Liver (tissue), 9 donors: ENCODE results near the gene SCNN1B. TPM values are rescaled to one million over a fixed set of nuclear protein-coding genes. Genes with fewer than 3 reads are reported as not detected.
"Not testable (repeated sequence)": the region's sequence is repeated elsewhere in the genome, so short reads cannot be mapped to it uniquely, and the experiment has no call there.

Source experiments
- DNase-seq: peaks from one replicate; pipeline ENCODE4 v3.0.0-alpha.2; 2017; ENCODE audit warnings: low spot score
- H3K27ac ChIP-seq, 2 donors: one replicate each; pipeline ENCODE4 v1.7.0; 2013; ENCODE audit warnings: inconsistent platforms in 2 of 2, low read length in 2 of 2, control low read depth in 1 of 2, low read depth in 1 of 2, mild to moderate bottlenecking in 1 of 2
- H3K27me3 ChIP-seq, 4 donors: one replicate each; pipeline versions ENCODE4 v1.6.1 to v1.7.0; 2013; ENCODE audit warnings: low read length in 3 of 4, inconsistent platforms in 1 of 4, mild to moderate bottlenecking in 1 of 4, moderate library complexity in 1 of 4; ENCODE audit not compliant: control insufficient read depth in 4 of 4, insufficient read depth in 4 of 4
- H3K36me3 ChIP-seq, 4 donors: one replicate each; pipeline versions ENCODE4 v1.6.1 to v1.7.0; 2013; ENCODE audit warnings: low read length in 3 of 4, mild to moderate bottlenecking in 3 of 4, low read depth in 1 of 4, moderate library complexity in 1 of 4; ENCODE audit not compliant: control insufficient read depth in 4 of 4, insufficient read depth in 3 of 4
- H3K4me1 ChIP-seq, 4 donors: one replicate each; pipeline versions ENCODE4 v1.6.1 to v1.7.0; 2013; ENCODE audit warnings: low read length in 3 of 4, mild to moderate bottlenecking in 3 of 4, moderate library complexity in 1 of 4; ENCODE audit not compliant: control insufficient read depth in 4 of 4, insufficient read depth in 4 of 4
- H3K4me3 ChIP-seq, 3 donors: one replicate each; pipeline versions ENCODE4 v1.6.1 to v1.7.0; 2013; ENCODE audit warnings: low read length in 3 of 3, control low read depth in 1 of 3, low read depth in 1 of 3, mild to moderate bottlenecking in 1 of 3
- H3K9ac ChIP-seq, 2 donors: one replicate each; pipeline ENCODE4 v1.7.0; 2013; ENCODE audit warnings: low read length in 2 of 2, mild to moderate bottlenecking in 2 of 2, moderate library complexity in 2 of 2, control low read depth in 1 of 2, low read depth in 1 of 2
- H3K9me3 ChIP-seq, 4 donors: one replicate each; pipeline versions ENCODE4 v1.6.1 to v1.7.0; 2013; ENCODE audit warnings: low read length in 3 of 4; ENCODE audit not compliant: control insufficient read depth in 4 of 4
- EGR1 ChIP-seq, 2 donors: IDR thresholded peaks; 2 replicates each; pipeline ENCODE4 v1.6.1; 2016 to 2018; ENCODE audit warnings: antibody characterized with exemption in 2 of 2, low read depth in 2 of 2
- FOXA1 ChIP-seq: IDR thresholded peaks from 2 replicates; pipeline ENCODE4 v1.6.1; 2016; ENCODE audit warnings: antibody characterized with exemption
- FOXA2 ChIP-seq: IDR thresholded peaks from 2 replicates; pipeline ENCODE4 v1.6.1; 2016; ENCODE audit warnings: antibody characterized with exemption
- GABPA ChIP-seq, 2 donors: IDR thresholded peaks in 1 of 2; conservative IDR thresholded peaks in 1 of 2; 2 replicates each; pipeline ENCODE4 v1.6.1; 2016; ENCODE audit warnings: antibody characterized with exemption in 2 of 2, mild to moderate bottlenecking in 1 of 2, moderate library complexity in 1 of 2
- HNF4A ChIP-seq, 2 donors: conservative IDR thresholded peaks; 2 replicates each; pipeline ENCODE4 v1.6.1; 2016; ENCODE audit warnings: antibody characterized with exemption in 2 of 2, mild to moderate bottlenecking in 2 of 2
- HNF4G ChIP-seq: IDR thresholded peaks from 2 replicates; pipeline ENCODE4 v1.6.1; 2016; ENCODE audit warnings: antibody characterized with exemption
- JUND ChIP-seq, 2 donors: IDR thresholded peaks; 2 replicates each; pipeline ENCODE4 v1.6.1; 2016; ENCODE audit warnings: antibody characterized with exemption in 2 of 2
- RAD21 ChIP-seq, 2 donors: IDR thresholded peaks; 2 replicates each; pipeline ENCODE4 v1.6.1; 2016; ENCODE audit warnings: antibody characterized with exemption in 2 of 2, mild to moderate bottlenecking in 2 of 2
- RXRA ChIP-seq, 2 donors: IDR thresholded peaks; 2 replicates each; pipeline ENCODE4 v1.6.1; 2017 to 2018; ENCODE audit warnings: antibody characterized with exemption in 2 of 2, mild to moderate bottlenecking in 1 of 2
- YY1 ChIP-seq: IDR thresholded peaks from 2 replicates; pipeline ENCODE4 v1.6.1; 2016; ENCODE audit warnings: antibody characterized with exemption, mild to moderate bottlenecking
- WGBS: extraction: QIAGEN DNeasy Blood & Tissue Kit; methylation state at CpG from one replicate; pipeline ENCODE4 v1.1.7; 2013; 5-methylcytosine and 5-hydroxymethylcytosine counted together
- polyA plus RNA-seq, 2 donors: library from polyadenylated mRNA; stranded (reverse) in 1 of 2; unstranded in 1 of 2; fragments of 200-250 nt in 1 of 2; fragments of >200 nt in 1 of 2; fragmentation: Nextera tagmentation in 1 of 2; extraction: Ambion mirVana in 1 of 2; gene quantifications; one replicate each; pipeline versions ENCODE4 v1.2.1 to v1.2.3, GENCODE V29; 2013 to 2015
- total RNA-seq, 2 donors: library from RNA; depleted of rRNA; stranded (reverse); fragments of >200 nt; gene quantifications; one replicate each; pipeline ENCODE4 v1.2.3, GENCODE V29; 2014
- TF ChIP-seq, protein P1 (sequence below): IDR thresholded peaks from 2 replicates; pipeline ENCODE4 v1.6.1; 2016; ENCODE audit warnings: antibody characterized with exemption
- TF ChIP-seq, protein P2 (sequence below): IDR thresholded peaks from 2 replicates; pipeline ENCODE4 v1.6.1; 2016; ENCODE audit warnings: antibody characterized with exemption
- TF ChIP-seq, protein P3 (sequence below): IDR thresholded peaks from 2 replicates; pipeline ENCODE4 v1.6.1; 2016; ENCODE audit warnings: antibody characterized with exemption, mild to moderate bottlenecking
- donor health status: healthy.
- donor health status: healthy.
- donor health status: healthy.
- donor health status: healthy.
- donor health status: healthy.

Gene SCNN1B
- total and polyA plus RNA-seq, 4 donors, result 0.08 to 0.17 (median 0.14) TPM; not detected in 1

DNA sequence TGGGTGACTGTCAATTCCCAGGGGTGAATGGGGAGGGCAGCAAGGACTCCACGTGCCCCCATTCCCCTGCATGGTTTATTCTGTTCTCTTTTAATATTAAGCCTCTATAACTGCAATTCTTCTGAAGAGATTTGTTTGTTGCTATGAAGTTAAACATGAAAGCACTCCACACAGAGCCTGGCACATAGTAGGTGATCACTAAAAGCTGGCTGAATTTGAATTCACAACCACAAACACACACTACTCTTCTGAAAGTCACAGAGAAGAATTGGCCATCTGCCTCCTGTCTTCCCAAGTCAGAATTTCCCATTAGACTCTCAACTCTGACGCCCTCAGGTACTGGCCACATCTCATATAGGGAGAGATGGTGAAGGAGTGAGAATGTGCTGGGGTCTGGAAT, 95.4 kb downstream of the SCNN1B start (continued):
- no peak for TF ChIP-seq FOXA2
- no peak for TF ChIP-seq FOXA1
- TF ChIP-seq GABPA (IDR thresholded peaks at IDR 0.05 in 1 of 2, conservative IDR thresholded peaks at IDR 0.05 in 1 of 2), result no peak
- TF ChIP-seq RXRA (IDR thresholded peaks at IDR 0.05), result no peak

DNA sequence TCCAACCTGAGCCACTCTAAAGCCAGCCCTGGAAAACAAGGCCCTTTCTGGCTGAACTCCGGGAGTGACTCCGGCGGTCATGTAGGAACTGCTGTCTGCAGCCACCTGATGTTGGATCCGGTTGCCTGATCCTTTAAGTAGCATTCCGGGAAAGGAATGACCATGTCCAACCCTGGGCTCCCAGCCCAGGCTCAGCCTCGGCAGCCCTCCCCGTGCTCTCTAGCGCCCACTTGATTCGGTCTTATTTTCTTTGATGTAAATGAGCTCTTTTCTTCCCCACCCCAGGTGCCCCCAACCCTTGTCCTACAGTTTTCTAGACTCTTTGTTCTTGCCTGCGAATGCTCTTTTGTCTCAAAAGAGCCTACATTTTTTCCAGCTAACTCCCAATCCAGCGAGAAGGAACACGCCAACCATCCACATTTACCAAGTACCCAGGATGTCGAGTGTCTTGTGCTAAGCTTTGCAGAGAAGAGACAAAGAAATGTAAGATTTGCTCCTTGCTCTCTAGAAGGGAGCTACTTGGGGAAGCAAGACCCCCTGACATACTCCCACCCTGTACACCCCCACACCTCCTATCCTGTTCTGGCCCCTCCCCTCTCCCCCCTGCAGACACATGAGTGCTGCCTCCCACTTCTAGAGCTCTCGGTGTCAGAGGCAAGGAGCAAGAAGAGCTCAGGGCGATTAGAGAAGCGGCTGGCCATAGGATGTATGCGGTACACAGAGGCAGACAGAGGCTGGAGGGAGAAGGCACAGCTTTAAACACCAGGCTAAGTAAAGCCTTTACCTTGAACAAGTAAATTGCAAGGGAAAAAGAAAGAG, 97.1 kb downstream of the SCNN1B start:
- no peaks in the 10 kb centered on the region for H3K27me3 ChIP-seq
- no peak overlapping the region for H3K4me3 ChIP-seq
- no peaks in the 10 kb centered on the region for H3K9me3 ChIP-seq
- H3K27ac ChIP-seq, result no peak overlapping the region
- DNase-seq, result no peak
- H3K4me1 ChIP-seq, result no peaks in the 10 kb centered on the region
- H3K9ac ChIP-seq, result no peak overlapping the region
- TF ChIP-seq HNF4A (conservative IDR thresholded peaks at IDR 0.05), result no peak
- no peak for TF ChIP-seq YY1
- TF ChIP-seq, protein P1, sequence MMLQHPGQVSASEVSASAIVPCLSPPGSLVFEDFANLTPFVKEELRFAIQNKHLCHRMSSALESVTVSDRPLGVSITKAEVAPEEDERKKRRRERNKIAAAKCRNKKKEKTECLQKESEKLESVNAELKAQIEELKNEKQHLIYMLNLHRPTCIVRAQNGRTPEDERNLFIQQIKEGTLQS, result no peak
- TF ChIP-seq, protein P2, sequence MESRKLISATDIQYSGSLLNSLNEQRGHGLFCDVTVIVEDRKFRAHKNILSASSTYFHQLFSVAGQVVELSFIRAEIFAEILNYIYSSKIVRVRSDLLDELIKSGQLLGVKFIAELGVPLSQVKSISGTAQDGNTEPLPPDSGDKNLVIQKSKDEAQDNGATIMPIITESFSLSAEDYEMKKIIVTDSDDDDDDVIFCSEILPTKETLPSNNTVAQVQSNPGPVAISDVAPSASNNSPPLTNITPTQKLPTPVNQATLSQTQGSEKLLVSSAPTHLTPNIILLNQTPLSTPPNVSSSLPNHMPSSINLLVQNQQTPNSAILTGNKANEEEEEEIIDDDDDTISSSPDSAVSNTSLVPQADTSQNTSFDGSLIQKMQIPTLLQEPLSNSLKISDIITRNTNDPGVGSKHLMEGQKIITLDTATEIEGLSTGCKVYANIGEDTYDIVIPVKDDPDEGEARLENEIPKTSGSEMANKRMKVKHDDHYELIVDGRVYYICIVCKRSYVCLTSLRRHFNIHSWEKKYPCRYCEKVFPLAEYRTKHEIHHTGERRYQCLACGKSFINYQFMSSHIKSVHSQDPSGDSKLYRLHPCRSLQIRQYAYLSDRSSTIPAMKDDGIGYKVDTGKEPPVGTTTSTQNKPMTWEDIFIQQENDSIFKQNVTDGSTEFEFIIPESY, result no peak
- no peak for TF ChIP-seq EGR1 (IDR thresholded peaks at IDR 0.05; ENCODE audit: low read depth in 2 of 2)
- TF ChIP-seq HNF4G, result no peak
- no peak for TF ChIP-seq JUND (IDR thresholded peaks at IDR 0.05)
- WGBS, result 91% methylated on average over 17 of the region's 17 CpGs
- H3K36me3 ChIP-seq, result peaks cover 6 to 64% (median 33%) of the 10 kb centered on the region in 4 donors

DNA sequence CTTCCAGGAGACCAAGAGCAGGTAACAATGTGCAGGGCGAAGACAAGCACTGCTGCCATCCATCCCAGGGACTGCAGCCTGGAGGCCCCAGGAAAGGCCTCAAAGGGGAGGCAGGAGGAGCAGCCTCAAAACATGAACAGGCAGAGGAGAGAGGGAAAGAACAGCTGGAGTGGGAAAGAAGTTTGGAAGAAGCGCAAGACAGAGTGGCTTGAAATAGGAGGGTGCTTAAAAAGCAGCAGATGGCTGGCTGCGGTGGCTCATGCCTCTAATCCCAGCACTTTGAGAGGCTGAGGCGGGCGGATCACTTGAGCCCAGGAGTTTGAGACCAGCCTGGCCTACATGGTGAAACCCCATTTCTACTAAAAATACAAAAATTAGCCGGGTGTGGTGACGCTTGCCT, 98.3 kb downstream of the SCNN1B start:
- not testable (repeated sequence) for H3K9ac ChIP-seq, H3K4me1 ChIP-seq, H3K27ac ChIP-seq, H3K4me3 ChIP-seq, DNase-seq, H3K9me3 ChIP-seq, H3K27me3 ChIP-seq
- 98% methylated on average over 7 of the region's 7 CpGs for WGBS
- peaks cover 11 to 69% (median 34%) of the 10 kb centered on the region in 4 donors for H3K36me3 ChIP-seq

DNA sequence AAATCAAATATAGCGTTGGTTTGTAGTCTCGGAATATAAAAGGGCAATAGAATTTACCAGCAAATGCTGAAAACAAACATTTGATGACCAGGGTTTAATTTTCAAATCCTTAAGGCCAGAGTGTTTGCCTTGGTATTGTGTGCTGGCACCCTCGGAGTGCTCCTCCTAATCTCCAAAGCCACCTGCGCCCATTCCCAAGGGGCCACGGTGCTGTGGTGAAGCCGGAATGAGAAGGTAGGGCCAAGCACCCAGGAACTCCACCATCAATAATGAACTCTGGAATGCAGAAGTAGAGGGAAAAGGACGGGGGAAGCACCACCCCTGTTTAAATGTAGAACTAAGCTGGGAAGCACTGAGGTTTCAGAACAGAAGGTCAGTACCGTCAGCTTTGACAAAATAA, 99.0 kb downstream of the SCNN1B start:
- 97% methylated on average over 8 of the region's 8 CpGs for WGBS
- H3K4me3 ChIP-seq, result no peak overlapping the region
- TF ChIP-seq, protein P2, result no peak
- TF ChIP-seq HNF4A (conservative IDR thresholded peaks at IDR 0.05), result no peak
- TF ChIP-seq, protein P3, sequence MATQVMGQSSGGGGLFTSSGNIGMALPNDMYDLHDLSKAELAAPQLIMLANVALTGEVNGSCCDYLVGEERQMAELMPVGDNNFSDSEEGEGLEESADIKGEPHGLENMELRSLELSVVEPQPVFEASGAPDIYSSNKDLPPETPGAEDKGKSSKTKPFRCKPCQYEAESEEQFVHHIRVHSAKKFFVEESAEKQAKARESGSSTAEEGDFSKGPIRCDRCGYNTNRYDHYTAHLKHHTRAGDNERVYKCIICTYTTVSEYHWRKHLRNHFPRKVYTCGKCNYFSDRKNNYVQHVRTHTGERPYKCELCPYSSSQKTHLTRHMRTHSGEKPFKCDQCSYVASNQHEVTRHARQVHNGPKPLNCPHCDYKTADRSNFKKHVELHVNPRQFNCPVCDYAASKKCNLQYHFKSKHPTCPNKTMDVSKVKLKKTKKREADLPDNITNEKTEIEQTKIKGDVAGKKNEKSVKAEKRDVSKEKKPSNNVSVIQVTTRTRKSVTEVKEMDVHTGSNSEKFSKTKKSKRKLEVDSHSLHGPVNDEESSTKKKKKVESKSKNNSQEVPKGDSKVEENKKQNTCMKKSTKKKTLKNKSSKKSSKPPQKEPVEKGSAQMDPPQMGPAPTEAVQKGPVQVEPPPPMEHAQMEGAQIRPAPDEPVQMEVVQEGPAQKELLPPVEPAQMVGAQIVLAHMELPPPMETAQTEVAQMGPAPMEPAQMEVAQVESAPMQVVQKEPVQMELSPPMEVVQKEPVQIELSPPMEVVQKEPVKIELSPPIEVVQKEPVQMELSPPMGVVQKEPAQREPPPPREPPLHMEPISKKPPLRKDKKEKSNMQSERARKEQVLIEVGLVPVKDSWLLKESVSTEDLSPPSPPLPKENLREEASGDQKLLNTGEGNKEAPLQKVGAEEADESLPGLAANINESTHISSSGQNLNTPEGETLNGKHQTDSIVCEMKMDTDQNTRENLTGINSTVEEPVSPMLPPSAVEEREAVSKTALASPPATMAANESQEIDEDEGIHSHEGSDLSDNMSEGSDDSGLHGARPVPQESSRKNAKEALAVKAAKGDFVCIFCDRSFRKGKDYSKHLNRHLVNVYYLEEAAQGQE, result no peak
- TF ChIP-seq RAD21 (IDR thresholded peaks at IDR 0.05), result no peak
- H3K27ac ChIP-seq, result no peak overlapping the region
- H3K9ac ChIP-seq, result no peak overlapping the region
- no peak for DNase-seq
- peaks cover 12 to 73% (median 34%) of the 10 kb centered on the region in 4 donors for H3K36me3 ChIP-seq
- H3K27me3 ChIP-seq, result no peaks in the 10 kb centered on the region
- no peaks in the 10 kb centered on the region for H3K9me3 ChIP-seq
- no peaks in the 10 kb centered on the region for H3K4me1 ChIP-seq
